Stimulated activated naive CD4-positive, alpha-beta T cell treated with Interleukin-2 at 50 U/mL for 16 hours (primary cell): ENCODE data around the gene FAM133A.

Source experiments
- DNase-seq: peaks from one replicate; lab custom pipeline; 2025; lab: John Stamatoyannopoulos, UW

FAM133A gene

DNA sequence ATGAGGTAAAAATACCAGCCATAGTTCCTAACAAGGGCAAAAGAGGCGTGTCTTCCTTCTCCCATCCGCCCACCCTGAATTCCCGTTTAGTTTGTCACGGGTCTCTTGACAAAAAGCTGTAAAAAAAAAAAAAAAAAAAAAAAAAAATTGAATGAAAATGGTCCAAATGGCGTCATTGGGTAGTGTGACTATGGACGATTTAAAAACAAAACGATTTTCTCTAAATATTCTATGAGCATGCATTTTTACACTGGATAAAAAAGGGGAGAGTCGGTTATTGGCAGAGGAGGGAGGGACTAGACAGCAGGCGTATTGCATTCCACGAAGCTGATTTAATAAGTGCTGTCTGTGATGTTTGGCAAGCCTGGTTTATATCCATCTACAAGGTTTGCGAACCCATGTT lies at the start of gene FAM133A:
Gene FAM133A, plus strand, starts transcription at position 338 of the 403 bp plus-strand sequence. CDS start 35,214 bp downstream, outside the sequence.
- DNase-seq, result no peak

DNA sequence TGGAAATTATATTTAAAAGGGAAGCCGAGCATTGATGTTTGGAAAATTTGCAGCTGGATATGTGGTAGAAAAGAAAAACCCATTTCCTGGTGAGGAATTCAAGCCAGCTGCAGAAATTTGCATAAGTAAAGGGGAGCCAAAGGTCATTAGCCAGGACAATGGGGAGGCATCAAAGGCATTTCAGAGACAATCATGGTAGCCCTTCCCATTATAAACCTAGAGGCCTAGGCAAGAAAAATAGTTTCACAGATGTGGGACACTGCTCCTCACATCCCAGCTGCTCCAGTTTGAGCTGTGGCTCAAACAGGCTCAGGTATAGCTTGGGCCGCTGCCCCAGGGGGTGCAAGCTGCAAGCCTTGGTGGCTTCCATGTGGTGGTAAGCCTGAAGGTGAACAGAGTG lies 36.4 kb upstream of the FAM133A start:
- no peak for DNase-seq

DNA sequence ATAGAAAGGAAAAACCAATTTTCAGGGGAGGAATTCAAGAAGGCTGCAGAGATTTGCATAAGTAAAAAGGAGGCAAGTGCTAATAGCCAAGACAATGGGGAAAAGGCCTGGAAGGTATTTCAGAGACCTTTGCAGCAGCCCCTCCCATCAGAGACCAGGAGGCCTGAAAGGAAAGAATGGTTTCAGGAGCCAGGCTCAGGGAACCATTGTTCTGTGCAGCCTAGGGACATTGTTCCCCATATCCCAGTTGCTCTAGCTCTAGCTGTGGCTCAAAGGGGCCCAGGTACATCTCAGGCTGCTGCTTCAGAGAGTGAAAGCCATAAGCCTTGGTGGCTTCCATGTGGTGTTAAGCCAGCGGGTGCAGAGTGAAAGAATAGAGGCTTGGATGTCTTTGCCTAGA lies 24.6 kb upstream of the FAM133A start:
- DNase-seq, result no peak

GRCh38 chrX:93660575-93660974 lies 13.4 kb upstream of the FAM133A start:
- no peak for DNase-seq

DNA sequence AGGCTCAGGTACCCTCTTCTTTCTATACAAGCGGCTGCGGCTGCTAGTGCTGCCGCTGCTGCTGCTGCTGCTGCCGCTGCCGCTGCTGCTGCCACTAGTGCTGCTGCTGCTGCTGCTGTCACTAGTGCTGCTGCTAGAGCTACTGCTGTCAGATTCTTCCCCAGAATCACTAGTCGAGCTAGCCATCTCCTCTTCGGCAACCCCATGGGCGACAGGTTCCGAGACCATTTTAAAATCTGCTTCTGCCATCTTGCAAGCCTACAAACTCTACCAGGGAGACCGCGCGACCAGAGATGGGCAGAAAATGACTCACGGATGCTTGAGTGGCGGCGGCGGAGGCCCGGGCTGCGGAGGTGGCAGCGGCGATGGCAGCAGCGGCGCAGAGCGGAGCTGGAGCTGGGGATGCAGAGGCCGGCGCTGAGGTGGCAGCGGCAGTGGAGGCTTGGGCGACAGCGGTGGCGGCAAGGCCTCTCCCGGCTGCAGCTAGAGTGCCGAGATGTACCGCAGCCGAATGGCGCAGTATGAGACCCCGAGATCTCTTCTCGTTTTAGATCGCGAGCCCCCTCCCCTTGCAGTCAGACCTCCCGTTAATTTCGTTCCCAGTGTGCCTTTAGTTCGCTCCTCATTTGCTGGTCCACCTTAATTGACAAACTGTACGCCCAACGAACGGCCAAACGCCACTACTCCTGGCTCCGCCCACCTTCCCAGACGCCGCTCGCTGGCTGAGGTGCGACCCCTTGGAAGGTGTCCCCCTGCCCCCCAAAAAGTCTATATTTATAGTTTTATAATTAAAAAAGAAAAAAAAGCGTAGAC lies 744 bp upstream of the FAM133A start, which contains the start of gene NAP1L3:
Gene NAP1L3, minus strand, starts transcription at position 523 of the 813 bp plus-strand sequence. Its CDS starts 274 bp downstream, at position 249.
- DNase-seq, result peak; percentile 64

- no peak for DNase-seq
These were observed 22.0 kb downstream of the FAM133A start for GRCh38 chrX:93695981-93696380.

DNA sequence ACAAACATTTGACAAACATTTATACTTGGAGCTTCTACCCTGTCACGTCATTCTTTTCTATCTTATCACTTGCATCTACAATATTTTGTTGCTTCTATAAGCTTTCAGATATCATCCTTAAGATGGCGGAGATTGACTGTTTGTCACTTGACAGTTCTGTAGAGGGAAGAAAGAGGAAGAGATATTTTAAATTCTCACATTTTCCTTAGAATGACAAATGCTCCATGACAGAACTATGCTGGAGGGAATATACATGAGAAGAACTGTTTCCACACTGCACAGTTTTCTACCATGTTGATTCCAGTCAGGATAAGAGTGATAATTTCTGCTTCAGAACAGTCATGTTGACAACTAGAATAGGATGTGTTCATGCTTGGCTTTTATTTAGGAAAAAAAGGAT lies 29.7 kb downstream of the FAM133A start:
- DNase-seq, result no peak

- no peak for DNase-seq
These were observed 37.1 kb downstream of the FAM133A start for GRCh38 chrX:93711076-93711475.

GRCh38 chrX:93741811-93742210 lies 67.8 kb downstream of the FAM133A start:
- DNase-seq, result no peak

DNA sequence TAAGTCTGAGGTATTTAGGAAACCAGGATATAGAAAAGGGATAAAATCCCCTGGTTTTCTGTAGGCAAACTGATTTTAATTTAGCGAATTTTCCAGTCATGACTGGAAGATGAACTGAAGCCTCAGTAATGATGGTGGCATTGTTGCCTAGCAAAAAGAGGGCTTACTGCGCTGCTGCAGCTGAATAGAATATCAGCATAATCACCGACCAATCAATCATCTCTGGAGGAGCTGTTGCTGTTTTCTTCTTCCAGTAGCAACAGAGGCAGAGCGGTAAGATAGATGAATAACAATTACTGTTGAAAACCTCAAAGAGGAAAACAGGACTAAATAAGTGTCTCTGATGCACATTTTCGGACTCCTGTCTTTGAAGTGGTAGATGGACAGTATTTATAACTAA lies 86.2 kb downstream of the FAM133A start:
- DNase-seq, result no peak
